ENCODE results near the gene CASTOR1.

CASTOR1 gene

DNA sequence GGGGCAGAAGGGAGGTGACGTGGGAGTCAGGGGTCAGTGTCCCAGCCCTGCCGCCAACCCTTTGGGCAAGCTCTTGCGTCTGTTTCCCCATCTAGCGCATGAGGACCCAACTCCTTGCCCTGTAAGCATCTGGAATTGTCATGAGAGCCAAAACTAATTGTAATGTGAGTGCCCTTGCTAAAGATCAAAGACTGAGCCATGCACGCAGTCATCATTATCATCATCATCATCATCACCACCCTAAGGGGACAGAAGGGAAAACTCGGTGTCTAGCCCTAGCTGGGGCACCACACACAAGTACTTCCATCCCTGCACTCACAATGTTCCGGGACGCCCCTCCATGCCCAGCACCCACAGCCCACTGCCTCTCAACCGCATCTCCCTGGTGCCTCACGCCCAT lies 45.2 kb downstream of the CASTOR1 start:
- no peak for DNase-seq (ENCODE audit: low read depth)

DNA sequence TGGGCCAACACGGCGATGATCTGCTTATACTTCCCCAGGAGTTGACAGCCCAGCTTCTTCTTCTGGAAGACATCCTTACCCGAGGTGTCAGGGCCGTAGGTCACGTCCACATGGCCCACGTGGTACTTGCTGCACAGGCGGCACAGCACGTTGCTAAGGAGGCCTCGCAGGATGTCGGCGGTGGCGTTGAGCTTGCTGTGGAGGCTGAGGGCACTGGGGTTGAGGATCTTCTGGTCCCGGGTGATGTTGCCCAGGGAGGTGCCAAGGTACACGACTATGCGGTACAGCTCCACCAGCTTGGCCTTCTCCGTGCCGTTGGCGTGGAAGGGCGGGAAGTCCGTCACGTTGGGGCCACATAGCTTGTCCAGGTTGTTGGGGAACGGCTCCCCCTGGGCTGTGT lies 45.6 kb downstream of the CASTOR1 start:
- DNase-seq (ENCODE audit: low read depth) = no peak

- DNase-seq (ENCODE audit: low read depth) = no peak
Measured at GRCh38 chr22:30241576-30242371, 47.5 kb downstream of the CASTOR1 start.

DNA sequence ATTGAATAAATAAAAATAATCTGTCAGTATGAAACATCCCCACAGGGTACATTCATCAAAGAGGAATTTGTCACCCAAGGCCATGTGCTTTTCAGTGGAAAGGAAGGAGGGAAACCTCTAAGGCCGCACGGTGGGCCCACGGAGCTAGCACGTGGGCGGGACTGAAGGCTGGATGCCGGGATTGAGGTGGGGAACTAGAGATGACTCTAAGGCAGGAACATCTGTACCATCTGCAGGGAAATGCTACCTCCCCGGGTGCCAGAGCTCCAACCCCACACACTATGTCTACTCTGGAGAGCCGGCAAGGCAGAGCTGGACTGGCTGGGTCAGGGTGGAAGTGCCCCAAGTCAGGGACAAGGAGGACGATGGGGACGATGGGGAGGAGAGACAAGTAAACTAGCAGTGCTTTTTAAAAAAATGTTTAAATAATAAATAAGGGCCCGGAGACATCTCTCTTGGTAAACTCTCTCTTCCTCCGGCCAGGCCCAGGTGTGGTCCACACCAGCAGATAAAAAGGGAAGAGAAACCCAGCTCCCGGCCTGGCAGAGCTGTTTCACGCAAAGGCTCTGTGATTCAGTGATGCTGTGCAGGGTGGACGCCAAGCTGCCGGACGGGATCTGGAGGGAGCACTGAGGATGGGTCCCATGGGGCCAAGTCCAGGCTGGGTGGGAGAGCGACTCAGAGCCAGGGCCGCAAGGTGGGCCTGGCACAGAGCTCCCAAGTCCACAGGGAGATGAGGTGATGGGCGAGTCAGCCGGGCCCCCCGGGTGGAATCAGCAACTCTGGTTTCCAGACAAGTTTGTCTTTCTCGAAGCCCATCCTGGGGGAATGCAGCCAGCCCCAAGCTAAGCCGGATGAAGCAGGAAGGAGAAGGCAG lies 48.5 kb downstream of the CASTOR1 start:
- DNase-seq (ENCODE audit: low read depth) = no peak

GRCh38 chr22:30239488-30240405 lies 49.6 kb downstream of the CASTOR1 start:
- no peak for DNase-seq (ENCODE audit: low read depth)

DNA sequence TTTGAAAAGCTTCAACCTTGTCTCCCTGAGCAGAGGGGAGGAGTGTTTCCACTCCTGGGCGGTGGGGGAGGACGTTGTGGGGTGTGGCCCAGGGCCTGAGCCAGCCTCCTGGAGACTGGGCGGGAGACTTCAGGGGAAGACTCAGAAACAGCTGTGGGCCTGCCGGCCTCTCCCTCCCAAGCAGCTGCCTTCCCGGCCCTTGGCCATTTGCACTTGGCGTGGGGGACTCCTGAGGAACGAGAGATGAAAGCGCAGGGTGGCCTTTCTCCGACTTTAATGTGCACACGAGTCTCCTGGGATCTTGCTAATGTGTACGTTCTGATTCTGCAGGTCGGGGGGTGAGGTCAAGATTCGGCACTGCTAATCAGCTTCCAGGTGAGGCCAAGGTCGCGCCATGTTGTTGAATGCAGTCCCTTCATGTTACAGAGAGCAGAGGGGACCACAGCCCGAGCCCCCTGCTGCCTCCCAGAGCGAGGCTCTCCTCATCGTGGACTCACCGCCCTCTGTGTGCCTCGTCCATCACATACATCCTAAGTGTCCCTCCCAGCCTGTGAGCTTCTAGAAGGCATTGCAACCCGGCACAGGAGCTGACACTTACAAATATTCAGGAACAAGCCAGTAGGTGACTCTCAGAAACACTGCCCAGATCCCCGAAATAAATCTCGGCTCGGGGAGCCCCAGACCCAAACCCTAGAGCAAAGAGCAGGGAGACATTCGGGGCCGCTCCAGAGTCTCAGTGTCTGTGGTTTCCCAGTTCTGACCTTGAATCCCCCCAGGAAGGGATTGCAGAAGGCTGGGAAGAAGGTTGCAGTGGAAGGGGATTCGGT lies 50.4 kb downstream of the CASTOR1 start:
- no peak for DNase-seq (ENCODE audit: low read depth)

- no peak for DNase-seq (ENCODE audit: low read depth)
Measured at GRCh38 chr22:30238136-30238535, 51.2 kb downstream of the CASTOR1 start.

- no peak for DNase-seq (ENCODE audit: low read depth)
Measured at GRCh38 chr22:30236875-30237274, 52.4 kb downstream of the CASTOR1 start.

GRCh38 chr22:30235687-30236170 lies 53.6 kb downstream of the CASTOR1 start:
- no peak for DNase-seq (ENCODE audit: low read depth)

Data from non-pigmented ciliary epithelial cell (primary cell).